T-helper 2 cell treated with Interferon-gamma antibody and Interleukin-4, amounts not matched to agents 100 ng/mL and 5 ng/mL, for 36 hours (primary cell): ENCODE data around the gene IP6K2. TPM values are rescaled to one million over a fixed set of nuclear protein-coding genes. Genes with fewer than 3 reads are reported as not detected.
"Not testable (repeated sequence)": the region's sequence is repeated elsewhere in the genome, so short reads cannot be mapped to it uniquely, and the experiment has no call there.

Experiments
- intact Hi-C: fragments of 100-400 bp; cut with micrococcal nuclease; formaldehyde crosslinking; loops from one replicate; pipeline ENCODE4 v1.15.1; 2023
- total RNA-seq: library from RNA; stranded (reverse); gene quantifications from 2 replicates; pipeline ENCODE4 v1.2.3, GENCODE V29; 2022

Gene IP6K2
- total RNA-seq, 1 donor from 2014 or later, result 59.9 TPM

DNA sequence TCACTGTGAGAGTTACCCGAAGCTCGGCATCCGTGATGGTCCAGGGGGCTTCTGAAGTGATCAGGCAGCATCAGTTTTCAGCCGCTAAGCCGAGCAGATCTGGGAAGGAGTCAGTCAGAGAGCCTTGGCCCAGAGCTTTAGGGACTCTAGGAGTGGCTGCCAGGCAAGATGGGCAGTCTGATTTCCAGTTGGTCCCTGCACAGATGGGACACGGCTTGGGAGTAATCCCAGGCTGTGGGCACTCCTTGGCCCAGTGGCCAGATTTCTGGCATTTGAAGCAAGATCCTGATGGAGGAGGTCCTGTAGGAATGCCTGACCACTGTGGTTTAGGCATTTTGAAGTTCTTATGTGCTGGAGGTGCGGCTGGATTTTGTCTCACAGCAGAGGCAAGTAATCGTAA, 10.5 kb upstream of the IP6K2 start:
- intact Hi-C loops, result no loop called here

DNA sequence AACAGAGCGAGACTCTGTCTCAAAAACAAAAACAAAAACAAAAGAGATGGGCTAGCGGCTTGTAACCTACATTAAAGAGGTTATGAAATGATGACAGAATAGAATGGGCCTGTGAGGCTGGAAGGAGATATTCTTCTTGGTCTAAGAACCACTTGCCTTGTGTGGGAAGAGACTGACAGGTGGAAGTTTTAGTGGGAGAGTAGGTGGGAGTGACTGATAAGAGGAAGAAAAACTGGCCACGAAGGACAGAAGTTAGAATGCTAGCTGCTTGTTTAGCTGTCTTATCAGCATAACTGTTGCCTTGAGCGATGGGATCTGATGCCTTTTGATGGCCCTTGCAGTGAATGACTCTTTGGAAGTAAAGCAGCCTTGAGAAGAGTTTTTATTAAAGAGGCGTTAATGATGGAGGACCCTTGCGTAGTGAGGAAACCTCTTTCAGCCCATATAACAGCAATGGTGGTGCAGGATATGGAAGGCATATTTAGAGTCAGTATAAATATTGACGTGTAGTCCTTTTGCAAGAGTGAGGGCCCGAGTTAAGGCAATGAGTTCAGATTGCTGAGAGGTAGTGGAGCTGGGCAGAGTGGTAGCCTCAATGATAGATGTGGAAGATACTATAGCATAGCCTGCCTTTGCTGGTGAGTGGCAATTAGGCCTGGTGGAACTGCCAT, 8.3 kb upstream of the IP6K2 start:
- intact Hi-C loops, result not testable (repeated sequence)

DNA sequence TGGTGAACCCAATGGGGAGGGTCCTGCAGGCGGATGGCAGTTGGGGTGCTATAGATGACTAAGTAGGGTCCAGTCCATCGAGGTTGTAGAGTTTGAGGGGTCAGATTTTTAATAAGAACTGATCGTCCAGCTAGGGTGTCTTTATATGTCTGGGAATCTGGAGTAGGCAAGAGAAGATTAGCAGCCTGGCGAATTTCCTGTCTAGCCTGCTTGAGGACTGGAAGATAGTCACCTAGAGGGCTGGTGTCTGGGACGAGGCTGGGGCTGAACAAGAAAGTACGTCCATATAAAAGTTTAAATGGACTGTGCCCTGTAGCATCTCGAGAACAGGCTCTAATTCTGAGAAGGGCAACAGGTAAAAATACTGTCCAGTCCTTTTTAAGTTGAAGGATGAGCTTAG, 6.7 kb upstream of the IP6K2 start:
- intact Hi-C loops, result no loop called here

DNA sequence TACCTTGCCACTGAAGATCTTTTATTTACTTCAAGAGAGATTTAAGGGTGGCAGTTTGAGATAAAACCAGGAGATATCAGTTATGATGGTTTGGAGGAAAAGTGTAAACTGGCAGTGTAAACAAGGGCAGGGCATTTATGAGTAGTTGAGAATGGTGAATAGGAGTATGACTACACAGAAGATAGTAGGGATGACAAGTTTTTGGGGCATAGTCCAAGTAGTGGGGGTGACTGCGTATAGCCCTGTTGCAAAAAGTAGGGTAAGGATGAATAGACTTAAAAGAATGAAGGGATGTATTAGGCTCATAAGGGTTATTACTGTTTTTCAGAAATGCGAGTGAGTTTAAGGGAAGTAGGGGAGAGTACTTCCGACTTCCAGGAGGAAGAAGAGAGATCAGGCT, 6.3 kb upstream of the IP6K2 start:
- intact Hi-C loops, result not testable (repeated sequence)

DNA sequence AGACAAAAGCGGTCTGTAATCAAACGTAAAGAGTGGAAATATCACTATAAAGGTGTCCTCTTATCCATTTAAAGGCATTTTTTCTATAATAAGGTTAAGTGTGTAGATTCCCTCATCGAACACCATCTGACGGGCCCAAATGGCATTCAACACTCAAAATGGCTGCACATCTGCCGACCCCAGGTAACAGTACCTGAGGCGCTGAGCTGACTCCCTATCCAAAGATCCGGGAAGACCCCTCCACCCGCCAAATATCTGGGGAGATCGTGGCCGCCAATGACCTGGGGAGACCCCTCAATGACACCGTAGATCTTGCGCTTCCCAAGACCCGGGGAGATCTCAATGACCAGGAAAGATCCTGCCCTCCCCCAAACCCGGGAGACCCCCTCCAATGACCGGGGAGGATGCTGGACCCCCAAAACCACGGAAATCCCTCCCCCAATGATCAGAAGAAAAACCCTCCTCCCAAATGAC, 476 bp downstream of the IP6K2 start:
- intact Hi-C loops, result loop anchor here (2.0 to 5.0 kb wide), 5 partner anchors 54 to 754 kb away; partner anchors contain the start of genes CELSR3, DAG1, QRICH1 and WDR6

DNA sequence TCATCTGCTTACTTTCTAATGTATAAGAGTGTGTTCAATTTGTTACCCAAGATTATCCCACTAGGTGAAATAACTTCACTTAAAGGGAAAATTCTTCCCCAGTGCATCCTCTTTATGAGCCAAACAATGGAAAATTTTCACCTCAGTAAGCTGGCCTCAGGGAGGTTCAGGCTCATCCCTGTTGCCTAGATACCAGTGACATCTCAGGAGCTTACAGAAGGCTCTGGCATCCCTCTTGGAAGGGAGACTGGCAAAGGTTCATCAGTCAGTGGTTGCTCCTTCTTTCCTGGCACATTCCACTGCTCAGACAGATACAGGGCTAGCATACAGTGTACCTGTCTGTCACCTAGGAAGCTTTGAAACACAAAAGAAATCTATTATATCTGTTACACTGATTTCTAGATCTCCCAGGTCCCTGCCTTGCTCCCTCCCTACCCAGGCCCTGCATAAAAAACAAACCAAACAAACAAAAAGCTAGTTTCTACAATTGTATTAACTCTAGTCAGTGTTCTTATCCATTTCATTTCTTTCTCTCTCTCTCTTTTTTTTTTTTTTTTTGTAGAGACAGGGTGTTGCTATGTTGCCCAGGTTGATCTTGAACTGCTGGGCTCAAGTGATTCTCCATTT, 1.7 kb downstream of the IP6K2 start:
- intact Hi-C loops, result loop anchor here (5.0 kb wide), 2 partner anchors 377 to 473 kb away; partner anchors contain the start of genes QRICH1 and ZNF589

DNA sequence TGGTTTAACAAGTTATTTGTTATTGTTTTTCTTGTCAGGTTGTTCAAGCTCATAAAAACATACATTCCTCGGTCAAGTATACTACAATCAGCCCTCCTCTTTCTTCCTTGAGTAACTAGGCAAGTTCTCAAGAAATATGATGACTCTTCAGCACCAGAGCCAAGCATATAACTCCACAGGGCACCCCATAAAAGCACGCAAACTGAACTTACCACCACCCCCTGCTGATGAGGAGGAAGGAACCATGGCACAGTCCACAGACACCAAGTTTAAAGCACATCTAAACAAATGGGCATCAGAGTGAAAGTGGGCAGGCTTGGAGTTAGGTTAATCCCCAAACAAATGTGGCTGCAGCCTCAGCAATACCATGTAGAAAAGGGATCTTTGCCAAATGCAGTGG, 5.3 kb downstream of the IP6K2 start:
- intact Hi-C loops, result no loop called here

DNA sequence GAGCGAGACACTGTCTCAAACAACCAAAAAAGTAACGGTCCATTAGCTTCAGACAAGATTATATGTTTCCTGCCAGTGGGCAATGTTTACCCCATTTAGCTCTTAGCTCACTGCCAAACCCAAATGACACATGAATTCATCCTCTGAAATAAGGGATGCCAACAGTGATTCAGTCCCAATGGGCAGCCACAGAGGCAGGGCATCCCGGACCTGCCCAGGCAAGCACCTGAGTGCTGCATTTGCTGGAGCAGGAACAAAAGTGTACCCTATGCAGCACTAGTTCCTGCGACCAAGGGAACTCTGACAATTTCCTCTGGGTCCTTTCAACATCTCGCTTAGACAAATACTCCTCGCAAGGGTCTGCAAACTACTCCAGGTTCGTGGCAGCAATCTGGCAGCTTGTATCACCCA, 8.0 kb downstream of the IP6K2 start:
- intact Hi-C loops, result no loop called here

DNA sequence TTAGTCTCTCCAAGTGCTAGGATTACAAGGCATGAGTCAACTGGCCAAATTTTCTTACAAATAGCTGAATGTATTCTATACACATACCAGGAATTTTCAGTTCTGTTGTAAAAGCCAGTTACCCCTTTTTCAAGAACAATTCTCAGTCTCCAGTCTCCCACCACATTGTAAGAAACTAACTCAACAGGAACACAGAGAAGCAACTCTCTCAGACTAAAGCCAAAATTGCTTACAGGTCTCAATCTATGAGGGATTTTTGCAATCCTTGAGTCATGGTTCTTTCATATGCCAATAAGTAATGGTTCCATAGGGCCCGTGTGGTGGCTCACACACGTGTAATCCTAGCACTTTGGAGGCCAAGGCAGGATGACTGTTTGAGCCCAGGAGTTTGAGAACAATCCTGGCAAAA, 8.5 kb downstream of the IP6K2 start:
- intact Hi-C loops, result no loop called here

DNA sequence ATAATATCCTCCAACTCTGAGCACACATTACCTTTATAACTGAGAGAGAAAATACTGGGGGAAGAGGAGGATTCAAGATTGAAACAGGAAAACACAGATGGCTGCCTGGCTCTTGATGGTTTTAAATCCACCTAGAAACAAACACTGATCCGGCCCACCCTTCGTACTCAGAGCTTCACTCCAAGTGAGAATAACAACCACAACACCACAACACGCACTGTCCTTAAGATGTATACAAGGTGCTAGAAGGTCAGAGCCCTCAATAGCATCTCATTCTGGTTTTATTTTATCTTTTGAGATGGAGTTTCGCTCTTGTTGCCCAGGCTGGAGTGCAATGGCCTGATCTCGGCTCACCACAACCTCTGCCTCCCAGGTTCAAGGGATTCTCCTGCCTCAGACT, 9.9 kb downstream of the IP6K2 start:
- intact Hi-C loops, result no loop called here

DNA sequence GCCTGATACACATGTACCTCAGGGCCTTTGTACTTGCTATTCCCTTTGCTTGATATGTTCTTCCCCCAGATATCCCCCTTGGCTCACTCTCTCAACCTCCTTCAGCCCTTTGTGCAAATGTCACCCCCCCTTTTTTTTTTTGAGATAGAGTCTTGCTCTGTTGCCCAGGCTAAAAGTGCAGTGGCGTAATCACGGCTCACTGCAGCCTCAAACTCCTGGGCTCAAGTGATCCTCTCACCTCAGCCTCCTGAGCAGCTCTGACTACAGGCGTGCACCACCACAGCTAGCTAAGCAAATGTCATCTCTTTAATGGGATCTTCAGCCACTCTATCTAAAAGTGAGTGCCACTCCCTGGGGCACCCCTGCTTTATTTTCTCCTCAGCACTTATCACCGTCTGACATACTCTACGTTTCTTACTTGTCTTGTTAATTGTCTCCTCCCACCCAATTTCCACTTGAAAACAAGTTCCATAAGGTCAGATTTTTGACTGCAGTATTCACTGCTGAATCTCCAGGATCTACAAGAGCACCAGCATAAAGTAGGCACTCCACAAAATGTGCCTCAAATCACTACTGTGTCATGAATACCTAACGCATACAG, 14.6 kb downstream of the IP6K2 start:
- intact Hi-C loops, result no loop called here

DNA sequence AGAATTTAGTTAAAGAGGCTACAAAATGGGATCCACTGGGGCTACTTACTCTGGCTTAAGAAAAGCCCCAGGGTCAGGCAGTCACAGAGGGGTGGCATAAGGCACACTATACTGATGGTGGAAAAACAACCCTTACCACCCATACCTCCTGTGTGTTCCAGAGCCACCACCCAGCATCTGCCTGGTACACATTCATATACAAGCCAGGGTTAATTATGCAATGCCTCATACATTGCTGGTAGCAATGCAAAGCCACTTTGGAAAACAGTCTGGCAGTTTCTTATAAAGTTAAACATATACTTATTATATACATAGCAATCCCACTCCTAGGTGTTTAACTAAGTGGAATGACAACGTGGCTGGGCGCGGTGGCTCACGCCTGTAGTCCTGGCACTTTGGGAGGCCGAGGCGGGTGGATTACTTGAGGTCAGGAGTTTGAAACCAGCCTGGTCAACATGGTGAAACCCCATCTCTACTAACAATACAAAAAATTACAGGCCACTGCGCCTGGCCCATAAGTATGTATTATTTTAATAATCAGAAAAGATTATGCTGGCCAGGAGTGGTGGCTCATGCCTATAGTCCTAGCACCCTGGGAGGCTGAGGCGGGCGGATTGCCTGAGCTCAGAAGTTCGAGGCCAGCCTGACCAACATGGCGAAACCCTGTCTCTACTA, 16.2 kb downstream of the IP6K2 start:
- intact Hi-C loops, result no loop called here

DNA sequence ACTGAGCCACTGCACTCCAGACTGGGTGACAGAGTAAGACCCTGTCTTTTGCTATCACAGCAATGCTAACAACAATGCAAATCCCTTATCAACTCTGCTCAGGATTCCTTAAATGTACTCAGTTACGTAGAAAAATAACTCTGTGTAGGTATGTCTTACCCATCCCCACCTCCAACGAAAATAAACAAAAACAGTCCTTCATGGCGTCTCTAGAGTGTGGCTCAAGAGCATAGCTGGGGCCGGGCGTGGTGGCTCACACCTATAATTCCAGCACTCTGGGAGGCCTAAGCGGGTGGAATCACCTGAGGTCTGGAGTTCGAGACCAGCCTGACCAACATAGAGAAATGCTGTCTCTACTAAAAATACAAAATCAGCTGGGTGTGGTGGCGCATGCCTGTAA, 18.1 kb downstream of the IP6K2 start:
- intact Hi-C loops, result no loop called here

DNA sequence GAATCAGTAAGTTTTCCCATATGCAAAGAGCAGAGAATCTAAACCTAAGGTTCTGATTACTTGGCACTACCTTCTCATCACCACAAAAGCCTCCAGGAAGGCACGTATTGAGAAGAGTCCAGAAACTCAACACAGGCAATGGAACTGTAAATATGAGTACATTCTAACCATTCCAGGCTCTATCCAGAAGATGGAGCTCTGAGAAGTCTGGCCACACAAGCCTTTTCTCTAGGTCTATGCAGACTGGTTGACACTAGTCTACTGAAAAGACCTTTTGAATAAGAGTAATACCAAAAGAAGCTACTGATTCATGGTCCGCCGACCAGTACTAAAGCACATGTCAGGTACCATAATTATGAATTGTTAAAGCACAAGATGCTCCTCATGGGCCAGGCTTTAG, 19.1 kb downstream of the IP6K2 start:
- intact Hi-C loops, result no loop called here

DNA sequence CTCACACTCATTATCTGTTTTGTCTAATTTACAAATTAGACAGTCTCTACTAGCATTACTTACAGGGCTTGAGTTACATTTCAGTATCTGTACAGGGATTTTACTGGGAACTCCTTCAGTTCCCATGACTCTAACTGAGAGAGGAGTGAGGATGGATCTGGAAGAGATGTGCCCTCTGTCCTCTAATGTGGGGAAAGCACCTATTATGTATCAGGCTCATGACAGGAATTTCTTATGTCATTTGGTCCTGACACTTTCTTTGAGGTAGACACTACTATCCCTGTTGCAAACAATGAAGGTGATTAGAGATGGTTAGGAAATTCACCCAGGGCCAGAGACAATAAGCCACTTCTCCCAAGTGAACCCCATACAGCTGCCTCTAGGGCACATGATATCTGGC, 20.4 kb downstream of the IP6K2 start:
- intact Hi-C loops, result no loop called here

DNA sequence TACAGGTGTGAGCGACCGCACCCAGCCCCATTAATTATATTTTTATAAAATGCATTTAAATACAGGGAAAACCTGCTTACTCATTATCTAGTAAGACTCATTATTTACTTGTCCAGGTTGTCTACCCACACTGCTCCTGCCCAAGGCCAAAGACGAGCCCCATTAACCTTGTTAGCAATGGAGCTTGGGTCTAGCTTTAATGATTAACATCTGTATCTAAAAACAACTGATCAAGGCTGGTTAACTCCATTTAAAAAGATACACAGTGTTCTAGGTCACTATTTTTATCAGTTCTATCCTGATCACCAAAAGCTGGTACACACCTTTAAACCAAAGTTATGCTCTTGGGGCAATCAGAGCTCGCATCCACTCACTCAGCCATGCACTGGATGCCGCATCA, 20.9 kb downstream of the IP6K2 start:
- intact Hi-C loops, result no loop called here

DNA sequence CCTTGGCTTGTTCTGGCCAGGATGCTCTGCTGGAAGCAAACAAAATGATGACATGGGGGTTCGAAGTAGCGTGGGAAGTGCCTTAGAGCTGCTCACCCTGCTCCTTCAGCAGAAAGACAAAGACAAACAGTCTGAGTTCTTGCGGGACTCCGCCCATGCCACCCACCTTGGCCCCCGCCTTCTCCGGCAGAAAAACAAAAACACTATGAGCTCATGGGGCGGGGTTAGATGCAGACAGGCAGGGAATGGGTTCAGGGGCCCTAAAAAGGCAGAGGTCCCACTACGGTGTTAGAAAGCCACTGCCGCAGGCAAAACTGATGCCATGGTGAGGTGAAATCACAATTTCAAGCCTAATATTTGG, 21.6 kb downstream of the IP6K2 start:
- intact Hi-C loops, result no loop called here

DNA sequence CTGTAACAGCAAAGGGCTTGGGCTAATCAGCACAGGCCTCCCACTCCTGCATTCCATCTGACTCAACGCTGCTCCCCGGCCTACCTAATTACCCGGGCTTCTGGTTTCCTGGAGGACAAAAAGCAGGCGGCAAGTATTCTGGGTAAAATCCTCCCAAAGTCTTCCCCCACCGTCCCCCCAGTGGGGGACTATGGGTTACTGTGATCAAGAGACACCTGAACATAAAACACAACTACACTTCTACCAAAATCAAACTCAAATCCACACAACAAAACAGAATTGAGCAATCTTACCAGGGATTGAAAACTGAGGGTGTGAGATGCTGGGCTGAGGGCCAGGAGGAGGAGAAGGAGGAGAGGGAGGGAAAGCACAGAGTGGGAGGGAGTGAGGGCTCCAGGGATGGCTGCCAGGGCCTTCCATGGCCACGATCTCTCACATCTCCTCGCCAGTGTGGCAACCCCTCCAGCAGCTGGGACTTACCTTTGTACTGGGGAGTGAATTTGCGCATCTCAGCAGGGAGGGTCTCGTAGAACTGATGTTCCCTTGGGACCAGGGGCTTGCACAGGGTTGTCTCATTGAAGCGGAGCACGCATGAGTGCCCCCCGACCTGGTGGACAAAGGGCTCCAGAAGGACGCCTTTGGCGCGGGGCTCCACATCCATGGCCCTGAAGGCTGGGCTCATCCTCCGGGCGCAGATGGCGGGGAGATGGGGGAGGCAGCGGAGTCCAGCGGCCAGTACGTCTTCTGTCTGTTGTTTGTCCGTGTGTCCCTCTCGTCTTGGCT, 22.2 kb downstream of the IP6K2 start:
- intact Hi-C loops, result no loop called here

DNA sequence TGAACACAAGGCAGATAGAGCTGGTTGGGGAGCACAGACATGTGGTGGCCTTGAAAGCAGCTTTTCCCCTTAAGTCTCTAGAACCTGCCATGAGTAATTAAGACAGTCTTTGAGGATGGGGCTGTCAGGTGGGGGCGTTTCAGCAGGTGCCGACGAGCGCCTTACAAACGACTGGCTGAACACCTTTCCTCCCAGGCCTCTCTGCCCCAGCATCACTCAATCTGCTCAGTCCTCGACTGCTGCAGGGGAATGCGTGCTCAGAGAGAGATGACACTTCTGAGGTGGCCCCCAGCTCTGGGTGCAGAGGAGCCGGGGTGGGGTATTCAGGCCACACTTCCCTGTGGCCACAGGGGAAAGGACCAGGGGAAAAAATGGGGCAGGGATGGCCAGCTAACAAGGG, 23.2 kb downstream of the IP6K2 start:
- intact Hi-C loops, result no loop called here

DNA sequence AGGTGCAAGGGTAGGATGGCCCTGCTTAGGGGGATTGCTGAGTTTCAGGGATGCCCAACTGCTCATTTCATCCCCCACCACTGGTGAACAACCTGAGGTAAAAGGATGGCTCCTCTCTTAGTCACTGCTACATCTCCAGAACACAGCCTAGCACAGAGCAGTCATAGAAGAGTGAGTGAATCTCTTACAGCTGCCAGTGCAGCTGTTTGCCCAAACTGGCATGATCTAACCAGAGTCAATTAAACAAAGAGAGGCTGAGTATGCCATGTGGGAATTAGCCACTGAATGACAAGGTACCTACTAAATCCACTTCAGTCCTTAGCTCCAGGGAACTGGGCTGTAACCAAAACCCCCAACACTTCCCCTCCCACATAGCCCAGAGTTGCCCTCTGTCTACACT, 24.5 kb downstream of the IP6K2 start:
- intact Hi-C loops, result no loop called here

DNA sequence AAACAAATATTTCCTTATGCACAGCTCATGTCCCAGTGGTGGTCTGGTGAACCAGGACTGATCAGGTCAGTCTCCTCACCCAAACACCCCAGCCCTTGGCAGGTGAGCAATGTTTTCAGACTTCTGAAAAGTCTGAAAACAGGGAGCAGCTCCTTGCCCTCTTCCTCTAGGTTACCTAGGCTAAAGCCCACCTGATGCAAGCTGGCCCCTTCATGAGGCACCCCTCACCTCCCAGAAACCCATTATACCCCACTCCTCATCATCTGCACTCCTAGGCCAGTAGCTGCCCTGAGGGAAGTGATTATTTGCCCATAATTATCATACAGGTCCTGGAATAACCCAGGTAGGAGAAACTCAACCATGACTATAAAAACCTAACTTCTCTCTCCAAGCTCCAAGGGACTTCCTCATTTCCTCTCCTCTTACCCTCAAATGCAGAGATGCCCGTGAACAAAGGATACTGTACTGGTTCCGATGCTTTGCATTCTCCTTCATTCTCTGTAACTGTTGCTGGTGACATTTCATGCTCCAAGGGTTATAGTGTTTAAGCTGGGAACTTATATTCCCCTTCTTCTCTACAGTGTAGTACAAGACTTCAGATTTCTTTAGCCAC, 26.1 kb downstream of the IP6K2 start:
- intact Hi-C loops, result no loop called here
